Endothelial cell of umbilical vein (primary cell): ENCODE measurements around the gene PLEKHB2. TPM values are rescaled to one million over a fixed set of nuclear protein-coding genes. Genes with fewer than 3 reads are reported as not detected.

Experiments
- BruUV-seq: library from RNA; stranded (reverse); fragments of 400-500 nt; replicated peaks from 2 replicates; lab custom pipeline; 2021; lab: Mats Ljungman, UMichigan
- CTCF ChIA-PET: fragments of 300-600, 350-600 bp; sonication (Branson Sonifier 250); formaldehyde crosslinking; loops from one replicate; lab custom pipeline; 2021; ENCODE audit warnings: antibody characterized with exemption, inconsistent platforms; lab: Charles Lee
- POLR2A ChIA-PET: fragments of 300-600, 350-600 bp; sonication (Branson Sonifier 250); formaldehyde crosslinking; loops from one replicate; lab custom pipeline; 2021; ENCODE audit warnings: antibody characterized with exemption, inconsistent platforms; lab: Charles Lee
- DNase-seq: peaks from one replicate; pipeline ENCODE4 v3.0.0-alpha.2; 2011; ENCODE audit warnings: low read depth, low spot score
- FAIRE-seq: peaks from 2 replicates; lab custom pipeline; 2011; peaks lifted over from hg19 to GRCh38; lab: Jason Lieb, UNC
- H2AFZ ChIP-seq: 2 replicates; pipeline ENCODE4 v1.6.0; 2012; ENCODE audit warnings: low read depth, low read length, control low read depth, inconsistent platforms
- H3K27ac ChIP-seq: 2 replicates; pipeline ENCODE4 v1.5.1; 2011; ENCODE audit warnings: low read depth, mild to moderate bottlenecking, control low read depth, low read length, moderate library complexity; ENCODE audit not compliant: insufficient read depth
- H3K27me3 ChIP-seq, 2 experiments: 2 replicates each; pipeline versions ENCODE4 v1.6.0 to v1.6.1; 2011; ENCODE audit warnings: low read length in 2 of 2, mixed read lengths in 1 of 2; ENCODE audit not compliant: control insufficient read depth in 2 of 2, insufficient read depth in 2 of 2
- H3K36me3 ChIP-seq, 2 experiments: 2 replicates in 1 of 2; 3 replicates in 1 of 2; pipeline ENCODE4 v1.5.1; 2011; ENCODE audit warnings: low read length in 2 of 2, mild to moderate bottlenecking in 1 of 2, moderate library complexity in 1 of 2; ENCODE audit not compliant: control insufficient read depth in 2 of 2, insufficient read depth in 2 of 2; ENCODE audit errors: extremely low read depth in 1 of 2
- H3K4me1 ChIP-seq: 3 replicates; pipeline ENCODE4 v1.5.1; 2011; ENCODE audit warnings: mild to moderate bottlenecking, low read length; ENCODE audit not compliant: control insufficient read depth, insufficient read depth; ENCODE audit errors: extremely low read depth
- H3K4me2 ChIP-seq: 2 replicates; pipeline ENCODE4 v1.6.1; 2011; ENCODE audit warnings: low read length, control low read depth, mixed read lengths; ENCODE audit not compliant: insufficient read depth
- H3K4me3 ChIP-seq, 3 experiments: fragments of 200-600 bp in 1 of 3; sonication (generic), shearing (Covaris generic) in 1 of 3; replicated peaks in 1 of 3; 2 replicates each; pipeline ENCODE4 v1.5.1; 2011 to 2016; ENCODE audit warnings: control low read depth in 3 of 3, low read length in 3 of 3, mild to moderate bottlenecking in 2 of 3, inconsistent platforms in 1 of 3, low read depth in 1 of 3, moderate library complexity in 1 of 3; ENCODE audit not compliant: insufficient read depth in 1 of 3
- H3K79me2 ChIP-seq: 2 replicates; pipeline ENCODE4 v1.6.0; 2012; ENCODE audit warnings: low read length, inconsistent platforms; ENCODE audit not compliant: control insufficient read depth, insufficient read depth
- H3K9ac ChIP-seq: replicated peaks from 2 replicates; pipeline ENCODE3; 2011; ENCODE audit warnings: low read length, control low read depth; ENCODE audit not compliant: insufficient read depth; ENCODE audit errors: extremely low read depth
- H3K9me1 ChIP-seq: replicated peaks from 3 replicates; pipeline ENCODE4 v1.6.0; 2011; ENCODE audit warnings: mild to moderate bottlenecking, low read length; ENCODE audit not compliant: control insufficient read depth, insufficient read depth; ENCODE audit errors: extremely low read depth
- H3K9me3 ChIP-seq: replicated peaks from 2 replicates; pipeline ENCODE4 v1.5.1; 2012; ENCODE audit warnings: low read length, inconsistent platforms; ENCODE audit not compliant: control insufficient read depth, insufficient read depth
- H4K20me1 ChIP-seq: replicated peaks from 2 replicates; pipeline ENCODE3; 2011; ENCODE audit warnings: mild to moderate bottlenecking, low read length; ENCODE audit not compliant: control insufficient read depth, insufficient read depth; ENCODE audit errors: extremely low read depth
- CTCF ChIP-seq, 2 donors: IDR thresholded peaks; 1 replicate in 1 of 2; 2 replicates in 1 of 2; pipeline ENCODE4 v1.5.1; 2011; ENCODE audit warnings: low read length in 2 of 2, mild to moderate bottlenecking in 2 of 2, moderate library complexity in 2 of 2, control low read depth in 1 of 2, inconsistent platforms in 1 of 2, low read depth in 1 of 2; ENCODE audit not compliant: insufficient read depth in 1 of 2; ENCODE audit errors: extremely low read depth in 1 of 2
- EZH2 ChIP-seq: IDR thresholded peaks from 2 replicates; pipeline ENCODE4 v1.6.1; 2012; ENCODE audit warnings: borderline replicate concordance, low read depth, mild to moderate bottlenecking, moderate library complexity, low read length, inconsistent platforms; ENCODE audit not compliant: severe bottlenecking
- FOS ChIP-seq: IDR thresholded peaks from 2 replicates; pipeline ENCODE4 v1.6.1; 2011; ENCODE audit warnings: mild to moderate bottlenecking, low read length, moderate library complexity, borderline replicate concordance; ENCODE audit not compliant: insufficient read depth
- GATA2 ChIP-seq: IDR thresholded peaks from 2 replicates; pipeline ENCODE4 v1.7.0; 2011; ENCODE audit warnings: low read depth, mild to moderate bottlenecking, moderate library complexity, mixed read lengths, low read length; ENCODE audit not compliant: insufficient read length, insufficient read depth
- JUN ChIP-seq: IDR thresholded peaks from 2 replicates; pipeline ENCODE4 v1.6.1; 2011; ENCODE audit warnings: borderline replicate concordance, low read depth; ENCODE audit not compliant: insufficient read length, insufficient read depth
- MAX ChIP-seq: IDR thresholded peaks from 2 replicates; pipeline ENCODE4 v1.6.1; 2011; ENCODE audit not compliant: insufficient read depth, insufficient read length
- MYC ChIP-seq: IDR thresholded peaks from one replicate; pipeline ENCODE4 v1.6.1; 2011; ENCODE audit warnings: mild to moderate bottlenecking, low read depth, low read length
- POLR2A ChIP-seq: IDR thresholded peaks from 2 replicates; pipeline ENCODE4 v1.6.1; 2012; ENCODE audit warnings: low read depth, mild to moderate bottlenecking, control low read depth, low read length
- POLR2AphosphoS5 ChIP-seq: IDR thresholded peaks from 2 replicates; pipeline ENCODE4 v1.6.1; 2012; ENCODE audit warnings: low read depth, mild to moderate bottlenecking, control low read depth, low read length, moderate library complexity; ENCODE audit not compliant: insufficient read depth
- dilution Hi-C: fragments of 300-500 bp; cut with MboI; formaldehyde crosslinking; loops from one replicate; pipeline ENCODE4 v1.15.0; 2019; ENCODE audit warnings: low sequenced_read_pairs; ENCODE audit not compliant: extremely low pct_ligation_motif_present
- intact Hi-C: fragments of 100-400 bp; cut with micrococcal nuclease; formaldehyde crosslinking; loops from one replicate; pipeline ENCODE4 v1.10.0; 2022
- polyA plus RNA-seq, 4 experiments: library from polyadenylated mRNA; depleted of rRNA in 3 of 4; stranded (reverse) in 3 of 4; unstranded in 1 of 4; fragments of >200 nt; gene quantifications; 2 replicates each; pipeline versions ENCODE4 v1.2.1 to v1.2.3, GENCODE V29; 2011 to 2012; ENCODE audit warnings: missing spikeins in 1 of 4
- total RNA-seq: library from RNA; stranded (reverse); gene quantifications from 2 replicates; pipeline ENCODE4 v1.2.3, GENCODE V29; 2021

Gene PLEKHB2
- total and polyA plus RNA-seq, 2 donors (not counting 3 experiments of a cell fraction or from before 2014, with no cell fraction given), result 56.5 to 56.8 TPM

- H4K20me1 ChIP-seq, result no peaks in the 10 kb centered on the region
- TF ChIP-seq EZH2 (no peak), CTCF (IDR thresholded peaks at IDR 0.05; ENCODE audit: extremely low read depth in 1 of 2, insufficient read depth in 1 of 2, low read depth in 1 of 2, low read length in 2 of 2) (no peak), MAX (no peak), POLR2A (no peak), MYC (no peak), GATA2 (no peak), POLR2AphosphoS5 (no peak), JUN (no peak), FOS (no peak)
- intact Hi-C loops (loop anchor here (1.0 kb wide), 5 partner anchors 157 to 518 kb away; partner anchors contain the start of gene MZT2A), dilution Hi-C loops (no loop called here)
- H3K4me3 ChIP-seq, result no peak overlapping the region
- H3K27me3 ChIP-seq, result peaks cover 0 to 2% of the 10 kb centered on the region in 2 experiments
- POLR2A ChIA-PET, result interaction anchor here (0.6 kb wide), 1 partner anchor 348 kb away, joined by 4 read pairs; no protein-coding TSS in a partner anchor
- no peak for FAIRE-seq
- BruUV-seq, result no TSS peak
- no peak overlapping the region for H3K9ac ChIP-seq
- no peaks in the 10 kb centered on the region for H3K4me1 ChIP-seq
- H3K9me3 ChIP-seq, result no peaks in the 10 kb centered on the region
- no peak overlapping the region for H3K27ac ChIP-seq
- H3K79me2 ChIP-seq, result no peaks in the 10 kb centered on the region
- no peak for DNase-seq
- H3K4me2 ChIP-seq, result no peak overlapping the region
- no peaks in the 10 kb centered on the region for H3K36me3 ChIP-seq
- H2AFZ ChIP-seq, result no peak overlapping the region
- no peaks in the 10 kb centered on the region for H3K9me1 ChIP-seq
- CTCF ChIA-PET, result interaction anchor here (1.1 to 3.8 kb wide), 10 partner anchors 22 to 647 kb away, joined by 3 to 51 read pairs (median 8); no protein-coding TSS in a partner anchor
These were observed 49.5 kb downstream of the PLEKHB2 start for GRCh38 chr2:131154647-131155046.
